ENCODE measurements around the gene IRAK2. TPM values are rescaled to one million over a fixed set of nuclear protein-coding genes. Genes with fewer than 3 reads are reported as not detected.

The IRAK2 gene
- total RNA-seq, 2 experiments from 2014 or later: 1.4 TPM

DNA sequence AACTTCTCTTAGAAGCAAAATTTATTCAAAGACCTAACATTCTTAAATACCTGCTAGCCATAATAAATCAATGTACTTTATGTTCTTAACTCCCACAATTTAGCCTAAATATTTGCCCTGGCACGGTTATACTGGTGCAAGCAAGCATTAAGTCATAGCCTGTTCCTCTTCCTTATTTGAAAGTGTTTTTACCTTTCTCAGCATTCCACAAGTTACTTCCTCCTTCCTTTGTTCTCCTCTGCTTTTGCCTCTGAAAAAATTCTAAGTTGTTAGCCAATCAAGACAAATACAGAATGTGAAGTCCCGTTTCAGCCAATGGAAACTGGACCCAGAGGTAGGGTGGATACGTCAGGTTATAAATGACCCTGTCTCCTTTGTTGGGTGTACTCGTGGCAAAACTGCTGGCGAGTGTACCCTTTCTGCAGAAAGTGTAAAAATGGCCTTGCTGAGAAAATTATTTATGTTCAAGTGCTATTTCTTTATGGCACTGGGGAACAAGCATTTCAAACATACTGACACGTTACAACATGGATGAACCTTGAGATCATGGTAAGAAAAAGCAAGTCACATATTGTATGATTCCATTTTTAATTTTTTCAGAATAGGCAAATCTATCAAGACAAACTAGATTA is 80.5 kb downstream of the IRAK2 start:
- peaks cover 26% of the 10 kb centered on the region for H3K4me1 ChIP-seq (ENCODE audit: insufficient read depth, low read length, poor library complexity, severe bottlenecking)
- no peak overlapping the region for H3K4me3 ChIP-seq (ENCODE audit: low read depth, low read length, poor library complexity, severe bottlenecking)
- CTCF ChIA-PET (ENCODE audit: unreplicated experiment): no interaction called here
- H3K79me2 ChIP-seq (ENCODE audit: insufficient read depth, low read depth, low read length): peaks cover 16% of the 10 kb centered on the region
- peaks cover 17% of the 10 kb centered on the region for H3K36me3 ChIP-seq (ENCODE audit: insufficient read depth, low read length)
- peaks cover 5% of the 10 kb centered on the region; the same call in 1 of the 2 replicates for H4K20me1 ChIP-seq (ENCODE audit: insufficient read depth, low read length)
- H3K9me2 ChIP-seq (ENCODE audit: insufficient read depth, low read length): no peaks in the 10 kb centered on the region
- no peak overlapping the region for H2AFZ ChIP-seq (ENCODE audit: low read length)
- H3K4me2 ChIP-seq (ENCODE audit: low read length): no peak overlapping the region
- TF ChIP-seq, protein P1, sequence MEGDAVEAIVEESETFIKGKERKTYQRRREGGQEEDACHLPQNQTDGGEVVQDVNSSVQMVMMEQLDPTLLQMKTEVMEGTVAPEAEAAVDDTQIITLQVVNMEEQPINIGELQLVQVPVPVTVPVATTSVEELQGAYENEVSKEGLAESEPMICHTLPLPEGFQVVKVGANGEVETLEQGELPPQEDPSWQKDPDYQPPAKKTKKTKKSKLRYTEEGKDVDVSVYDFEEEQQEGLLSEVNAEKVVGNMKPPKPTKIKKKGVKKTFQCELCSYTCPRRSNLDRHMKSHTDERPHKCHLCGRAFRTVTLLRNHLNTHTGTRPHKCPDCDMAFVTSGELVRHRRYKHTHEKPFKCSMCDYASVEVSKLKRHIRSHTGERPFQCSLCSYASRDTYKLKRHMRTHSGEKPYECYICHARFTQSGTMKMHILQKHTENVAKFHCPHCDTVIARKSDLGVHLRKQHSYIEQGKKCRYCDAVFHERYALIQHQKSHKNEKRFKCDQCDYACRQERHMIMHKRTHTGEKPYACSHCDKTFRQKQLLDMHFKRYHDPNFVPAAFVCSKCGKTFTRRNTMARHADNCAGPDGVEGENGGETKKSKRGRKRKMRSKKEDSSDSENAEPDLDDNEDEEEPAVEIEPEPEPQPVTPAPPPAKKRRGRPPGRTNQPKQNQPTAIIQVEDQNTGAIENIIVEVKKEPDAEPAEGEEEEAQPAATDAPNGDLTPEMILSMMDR (conservative IDR thresholded peaks at IDR 0.05; ENCODE audit: low read length): no peak
- no peak for TF ChIP-seq EZH2phosphoT487 (IDR thresholded peaks at IDR 0.05; ENCODE audit: borderline replicate concordance, low read depth, low read length)
- intact Hi-C loops (cut with micrococcal nuclease; ENCODE audit: unreplicated experiment): no loop called here
- no peak for DNase-seq (ENCODE audit: low spot score)
- no TSS peak for BruUV-seq (replicated peaks)
- H3K9me3 ChIP-seq (ENCODE audit: low read length): peaks cover 22% of the 10 kb centered on the region; the same call in 1 of the 2 replicates
- no peak overlapping the region for H3K27ac ChIP-seq (ENCODE audit: low read depth, low read length, poor library complexity, severe bottlenecking)
- POLR2A ChIA-PET: no interaction called here

DNA sequence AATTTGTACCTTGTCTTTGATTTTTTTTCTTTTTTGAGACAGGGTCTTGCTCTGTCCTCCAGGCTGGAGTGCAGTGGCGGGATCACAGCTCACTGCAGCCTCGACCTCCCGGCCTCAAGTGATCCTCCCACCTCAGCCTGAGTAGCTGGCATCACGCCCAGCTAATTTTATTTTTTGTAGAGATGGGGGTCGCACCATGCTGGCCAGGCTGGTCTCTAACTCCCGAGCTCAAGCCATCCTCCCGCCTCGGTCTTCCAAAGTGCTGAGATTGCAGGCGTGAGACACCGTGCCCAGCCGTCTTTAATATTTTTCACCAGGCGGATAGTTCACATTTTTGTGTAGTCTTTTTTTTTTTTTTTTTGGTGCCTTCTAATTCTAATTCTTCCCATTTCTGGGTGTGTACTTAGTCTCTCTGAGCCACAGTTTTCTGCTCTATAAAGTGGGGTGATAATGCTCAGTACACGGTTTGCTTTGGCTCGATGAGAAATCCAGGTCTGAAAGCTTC is 83.0 kb downstream of the IRAK2 start:
- H3K79me2 ChIP-seq (ENCODE audit: insufficient read depth, low read depth, low read length): peaks cover 39% of the 10 kb centered on the region
- TF ChIP-seq, protein P1 (conservative IDR thresholded peaks at IDR 0.05; ENCODE audit: low read length): no peak
- no peak for TF ChIP-seq EZH2phosphoT487 (IDR thresholded peaks at IDR 0.05; ENCODE audit: borderline replicate concordance, low read depth, low read length)
- peak overlapping the region; percentile 69; the same call in 1 of the 2 replicates for H2AFZ ChIP-seq (ENCODE audit: low read length)
- no peaks in the 10 kb centered on the region for H3K9me2 ChIP-seq (ENCODE audit: insufficient read depth, low read length)
- H3K9me3 ChIP-seq (ENCODE audit: low read length): peaks cover 22% of the 10 kb centered on the region; the same call in 1 of the 2 replicates
- TSS peak; percentile 89 for BruUV-seq (replicated peaks)
- peaks cover 22% of the 10 kb centered on the region for H3K4me1 ChIP-seq (ENCODE audit: insufficient read depth, low read length, poor library complexity, severe bottlenecking)
- intact Hi-C loops (cut with micrococcal nuclease; ENCODE audit: unreplicated experiment): loop anchor here (1.0 to 2.0 kb wide), 5 partner anchors 21 to 261 kb away; partner anchors contain the start of genes EMC3, FANCD2 and SEC13
- ChIA-PET POLR2A (interaction anchor here (0.6 to 1.9 kb wide), 17 partner anchors 14 to 1350 kb away, joined by 3 to 12 read pairs (median 4); partner anchors contain the start of gene BRPF1), CTCF (ENCODE audit: unreplicated experiment) (interaction anchor here (1.0 to 1.3 kb wide), 3 partner anchors 21 to 83 kb away, joined by 3 to 5 read pairs (median 4); partner anchors contain the start of gene IRAK2)
- H3K27ac ChIP-seq (ENCODE audit: low read depth, low read length, poor library complexity, severe bottlenecking): peak overlapping the region; percentile 82
- peaks cover 41% of the 10 kb centered on the region for H3K36me3 ChIP-seq (ENCODE audit: insufficient read depth, low read length)
- peak overlapping the region; percentile 88 for H3K4me3 ChIP-seq (ENCODE audit: low read depth, low read length, poor library complexity, severe bottlenecking)
- H3K4me2 ChIP-seq (ENCODE audit: low read length): peak overlapping the region; percentile 72
- H4K20me1 ChIP-seq (ENCODE audit: insufficient read depth, low read length): peaks cover 16% of the 10 kb centered on the region; the same call in 1 of the 2 replicates
- no peak for DNase-seq (ENCODE audit: low spot score)

Data from OCI-LY7 (cell line).